NCI-H2171 treated with DMSO at 0.1 percent for 48 hours (cell line): ENCODE results near the gene D2HGDH.
"Not testable (repeated sequence)": the region's sequence is repeated elsewhere in the genome, so short reads cannot be mapped to it uniquely, and the experiment has no call there.

Experiments used
- DNase-seq: peaks from one replicate; lab custom pipeline; 2025; lab: John Stamatoyannopoulos, UW

D2HGDH gene

DNA sequence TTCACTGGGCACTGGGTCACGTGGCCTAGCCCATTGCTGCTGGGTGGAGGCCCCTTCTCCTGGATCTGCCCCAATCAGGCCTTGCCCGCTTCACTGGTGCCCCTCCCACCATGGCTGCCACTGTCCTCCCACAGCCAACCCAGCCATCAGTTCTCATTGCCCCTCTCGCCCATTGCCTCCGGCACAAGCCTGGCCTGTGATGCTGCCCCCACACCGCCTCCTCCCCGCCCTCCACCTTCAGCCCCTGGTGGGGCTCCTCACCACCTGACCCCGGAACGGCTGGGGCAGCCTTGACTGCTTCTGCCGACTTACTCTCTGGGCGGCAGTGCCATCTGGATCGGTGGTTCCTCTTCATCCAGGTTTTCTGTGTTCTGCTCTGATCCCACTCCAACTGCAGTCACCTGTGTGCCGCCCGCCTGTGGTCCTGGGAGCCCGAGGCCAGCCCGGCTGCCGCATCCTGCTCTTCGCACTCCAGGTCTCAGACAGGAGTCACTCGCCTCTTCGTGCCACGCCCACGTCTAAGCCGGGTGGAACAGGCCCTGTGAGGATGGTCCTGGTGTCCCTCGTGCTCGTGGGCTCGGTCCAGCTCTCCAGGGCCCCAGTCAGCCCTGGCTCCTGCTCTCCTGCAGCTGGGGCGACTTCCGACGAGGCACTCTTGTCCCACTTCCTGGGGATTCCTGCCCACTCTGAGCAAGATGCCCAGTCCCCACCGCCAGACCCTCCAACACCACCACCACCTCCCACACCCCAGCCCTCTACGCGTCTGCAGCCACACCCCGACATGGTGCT lies 14.2 kb downstream of the D2HGDH start:
- no peak for DNase-seq

DNA sequence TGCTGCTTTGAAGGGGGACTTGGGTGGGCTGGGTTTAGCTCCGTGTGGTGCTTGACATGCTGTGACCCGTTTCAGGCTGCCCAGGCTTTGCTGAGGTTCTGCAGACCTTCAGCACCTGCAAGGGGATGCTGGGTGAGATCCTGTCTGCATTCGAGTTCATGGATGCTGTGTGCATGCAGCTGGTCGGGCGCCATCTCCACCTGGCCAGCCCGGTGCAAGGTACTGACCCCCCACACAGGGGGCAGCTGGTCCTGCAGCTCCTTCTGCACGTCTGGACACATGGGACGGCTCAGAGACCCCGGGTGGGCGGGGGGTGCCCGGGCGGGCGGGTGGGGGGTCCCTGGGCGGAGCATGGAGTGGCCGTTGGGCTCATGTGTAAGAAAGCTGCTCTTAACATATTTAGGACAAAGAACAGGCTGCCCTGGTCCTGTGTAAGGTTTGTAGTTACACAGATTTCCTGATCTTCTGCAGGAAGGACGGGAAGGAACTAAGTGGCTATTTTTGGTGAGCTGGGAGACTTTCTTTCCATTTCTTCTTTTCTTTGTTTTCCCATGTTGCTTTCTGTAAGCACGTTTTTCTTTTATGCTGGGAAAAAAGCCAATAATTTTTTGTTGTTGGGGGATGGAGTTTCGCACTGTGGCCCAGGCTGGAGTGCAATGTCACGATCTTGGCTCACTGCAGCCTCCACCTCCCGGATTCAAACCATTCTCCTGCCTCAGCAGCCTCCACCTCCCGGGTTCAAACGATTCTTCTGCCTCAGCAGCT lies 15.8 kb downstream of the D2HGDH start:
- no peak for DNase-seq

DNA sequence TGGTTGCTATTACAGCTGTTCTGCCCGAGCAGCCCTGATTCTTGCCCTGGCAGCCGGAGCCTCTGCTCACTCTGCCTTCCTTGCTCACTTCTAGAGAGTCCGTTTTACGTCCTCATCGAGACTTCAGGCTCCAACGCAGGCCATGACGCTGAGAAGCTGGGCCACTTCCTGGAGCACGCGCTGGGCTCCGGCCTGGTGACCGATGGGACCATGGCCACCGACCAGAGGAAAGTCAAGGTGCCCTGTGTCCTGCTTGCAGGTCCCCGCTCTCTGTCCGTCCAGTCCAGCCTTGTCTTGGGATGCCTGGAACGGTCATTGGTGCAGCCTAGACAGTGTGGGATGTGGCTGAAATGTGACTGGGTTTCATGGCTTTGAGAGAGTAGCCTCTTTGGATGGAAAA lies 16.7 kb downstream of the D2HGDH start:
- no peak for DNase-seq

DNA sequence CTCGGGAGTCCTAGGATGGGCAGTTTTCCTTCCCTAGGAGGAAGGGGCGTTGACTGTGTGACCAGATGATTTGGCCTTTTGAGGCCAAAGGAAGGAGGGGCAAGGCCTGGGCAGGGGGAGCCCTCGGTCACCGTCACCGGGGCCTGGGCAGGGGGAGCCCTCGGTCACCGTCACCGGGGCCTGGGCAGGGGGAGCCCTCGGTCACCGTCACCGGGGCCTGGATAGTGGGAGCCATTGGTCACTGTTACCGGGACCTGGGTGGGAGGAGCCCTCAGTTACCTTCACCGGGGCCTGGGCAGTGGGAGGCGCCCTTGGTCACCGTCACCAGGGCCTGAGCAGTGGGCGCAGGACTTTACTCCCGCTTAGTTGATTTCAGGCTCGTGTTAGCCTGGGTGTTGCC lies 17.3 kb downstream of the D2HGDH start:
- no peak for DNase-seq

DNA sequence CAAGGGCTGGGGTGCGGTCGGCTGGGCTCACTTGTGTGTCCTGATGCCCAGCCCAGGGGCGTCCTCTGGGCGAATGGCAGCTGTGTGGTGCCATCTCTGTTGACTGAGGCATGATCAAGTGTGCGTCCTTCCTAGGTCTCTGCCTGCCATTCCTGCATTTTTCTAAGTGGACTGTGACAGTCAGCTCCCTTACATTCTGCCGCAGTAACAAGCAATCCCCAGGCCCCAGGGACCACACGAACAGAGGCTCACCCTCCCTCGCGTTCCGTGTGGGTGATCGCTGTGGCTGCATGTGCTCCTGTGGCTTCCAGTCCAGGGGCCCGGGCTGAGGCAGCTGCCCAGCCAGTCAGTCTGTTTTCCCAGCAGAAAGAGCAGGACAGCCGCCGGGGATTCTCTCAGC lies 17.8 kb downstream of the D2HGDH start:
- no peak for DNase-seq

DNA sequence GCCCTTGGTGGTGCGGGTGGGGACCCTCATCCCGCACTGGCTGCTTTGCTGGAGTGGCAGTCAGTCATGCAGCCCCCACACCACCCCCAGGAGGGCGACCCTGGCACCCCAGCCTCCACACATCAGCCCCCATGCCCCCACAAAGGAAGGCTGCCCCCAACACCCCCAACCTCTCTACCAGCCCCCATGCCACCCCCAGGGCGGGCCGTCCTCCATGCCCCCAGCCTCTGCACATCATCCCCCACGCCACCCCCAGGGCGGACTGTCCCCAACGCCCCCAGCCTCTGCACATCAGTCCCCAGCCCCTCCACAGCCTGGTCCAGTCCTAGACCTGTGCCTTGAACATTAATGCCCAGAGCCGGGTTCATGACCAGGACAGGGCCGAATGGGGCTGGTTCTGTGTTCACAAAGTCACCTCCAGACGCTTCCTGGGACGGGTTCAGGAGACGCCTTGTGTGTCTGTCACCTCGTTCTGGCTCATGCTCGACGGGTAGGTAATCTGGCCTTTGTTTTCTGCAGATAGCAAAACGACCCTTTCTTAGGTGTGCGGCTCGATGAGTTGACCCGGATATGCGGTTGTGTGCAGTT lies 18.4 kb downstream of the D2HGDH start:
- DNase-seq = no peak

DNA sequence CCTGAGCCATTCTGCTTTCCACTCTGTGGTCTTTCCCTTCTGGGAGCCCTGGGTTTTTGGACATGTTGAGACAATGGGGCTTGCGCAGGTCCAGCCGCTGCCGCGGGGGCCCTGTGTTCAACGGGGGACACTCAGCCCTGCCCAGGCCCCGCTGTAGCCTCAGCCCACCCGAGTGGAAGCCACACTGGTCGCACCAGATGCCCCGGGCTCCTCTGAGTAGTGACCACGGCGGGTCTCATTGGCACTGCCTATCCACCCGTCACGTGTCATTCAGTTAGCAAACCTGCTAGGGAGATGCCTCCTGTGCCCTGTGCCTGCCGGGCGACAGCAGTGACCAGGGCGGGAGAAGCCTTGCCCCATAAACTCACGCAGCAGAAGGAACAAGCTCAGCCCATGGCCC lies 19.1 kb downstream of the D2HGDH start:
- no peak for DNase-seq

DNA sequence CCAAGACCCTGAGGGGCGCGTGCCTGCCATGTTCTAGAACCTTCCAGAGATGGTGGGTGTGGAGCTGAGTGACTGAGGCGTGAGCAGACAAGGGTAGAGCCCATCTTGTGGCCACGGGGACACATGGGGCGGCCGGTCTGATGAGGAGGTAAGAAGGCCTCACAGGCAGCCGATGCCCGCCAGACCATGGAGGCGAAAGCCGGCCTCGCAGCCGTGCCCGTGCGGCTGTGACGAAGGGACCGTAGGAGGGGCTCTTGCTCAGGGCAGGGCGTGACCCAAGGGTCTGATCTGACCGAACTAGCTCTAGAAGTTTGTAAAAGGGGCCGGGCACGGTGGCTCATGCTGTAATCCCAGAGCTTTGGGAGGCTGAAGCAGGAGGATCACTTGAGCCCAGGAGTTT lies 19.6 kb downstream of the D2HGDH start:
- DNase-seq = no peak

DNA sequence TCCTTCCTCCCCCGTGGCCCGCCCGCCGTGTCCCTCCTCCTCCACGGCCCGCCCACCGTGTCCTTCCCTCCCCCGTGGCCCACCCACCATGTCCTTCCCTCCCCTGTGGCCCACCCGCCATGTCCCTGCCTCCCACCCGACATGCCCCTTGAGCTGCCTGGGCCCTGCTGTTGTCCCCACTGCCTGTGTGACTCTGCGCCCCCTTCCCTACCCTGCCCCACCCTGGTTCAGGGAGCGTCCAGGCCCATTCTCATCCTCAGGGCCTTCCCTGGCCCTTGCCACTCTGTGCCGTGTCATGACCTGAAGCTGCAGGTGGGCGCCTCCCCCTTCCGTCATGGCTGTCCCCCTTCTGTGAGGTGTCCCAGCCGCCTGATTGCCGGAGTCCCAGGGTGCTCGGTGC lies 20.7 kb downstream of the D2HGDH start:
- no peak for DNase-seq

DNA sequence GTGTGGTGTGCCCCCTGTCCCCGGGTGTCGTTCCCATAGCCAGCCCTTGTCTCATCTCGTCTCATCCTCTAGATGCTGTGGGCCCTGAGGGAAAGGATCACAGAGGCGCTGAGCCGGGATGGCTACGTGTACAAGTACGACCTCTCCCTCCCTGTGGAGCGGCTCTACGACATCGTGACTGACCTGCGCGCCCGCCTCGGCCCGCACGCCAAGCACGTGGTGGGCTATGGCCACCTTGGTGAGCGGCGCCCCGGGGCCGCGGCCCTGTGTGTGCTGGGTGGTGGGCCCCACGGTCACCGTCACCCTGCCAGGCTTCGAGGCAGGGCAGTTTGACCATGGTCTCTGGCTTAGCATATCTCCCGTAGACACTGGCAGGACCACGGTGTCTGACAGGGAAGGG lies 21.3 kb downstream of the D2HGDH start:
- DNase-seq = no peak

DNA sequence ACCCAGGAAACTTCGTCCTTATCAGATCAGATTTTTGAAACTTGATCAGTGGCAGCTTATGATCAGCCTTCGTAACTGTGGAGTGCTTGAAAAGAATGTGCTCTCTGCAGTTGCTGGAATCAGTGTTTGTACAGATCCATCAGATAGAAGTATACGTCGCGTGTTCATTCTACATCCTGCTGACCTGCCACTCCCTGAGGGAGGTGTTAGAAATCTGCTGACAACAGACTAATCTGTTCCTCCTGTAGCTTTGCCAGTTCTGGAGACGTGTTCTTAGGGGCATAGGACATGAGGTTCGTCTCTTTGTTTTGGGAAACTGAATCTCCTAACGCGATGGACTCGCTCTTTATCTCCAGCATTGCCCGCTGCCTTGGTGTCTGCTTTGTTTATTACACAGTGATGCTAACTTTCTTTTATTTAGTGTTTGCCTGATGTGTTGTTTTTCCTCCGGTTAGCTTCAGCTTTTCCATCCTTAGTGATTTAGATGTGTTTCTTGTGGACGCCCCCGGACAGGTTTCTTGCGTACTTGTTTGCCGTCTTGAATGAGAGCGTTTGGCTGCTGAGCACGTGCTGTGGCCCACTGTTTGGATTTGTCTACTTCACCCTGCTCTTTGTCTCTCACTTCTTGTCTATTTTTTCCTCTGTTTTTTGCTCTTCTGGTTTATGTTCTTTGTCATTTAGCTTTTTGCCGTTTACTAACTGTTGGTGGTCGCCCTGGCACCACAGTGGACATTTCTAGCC lies 24.8 kb downstream of the D2HGDH start:
- no peak for DNase-seq

DNA sequence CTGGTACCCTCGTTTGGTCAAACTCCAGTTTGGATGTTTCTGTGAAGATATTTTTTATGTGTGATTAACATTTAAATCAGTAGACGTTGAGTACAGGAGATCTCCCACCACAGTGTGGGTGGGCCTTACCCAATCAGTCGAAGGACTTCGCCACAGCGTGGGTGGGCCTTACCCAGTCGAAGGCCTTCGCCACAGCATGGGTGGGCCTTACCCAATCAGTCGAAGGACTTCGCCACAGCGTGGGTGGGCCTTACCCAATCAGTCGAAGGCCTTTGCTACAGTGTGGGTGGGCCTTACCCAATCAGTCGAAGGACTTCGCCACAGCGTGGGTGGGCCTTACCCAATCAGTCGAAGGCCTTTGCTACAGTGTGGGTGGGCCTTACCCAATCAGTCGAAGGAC lies 25.5 kb downstream of the D2HGDH start:
- not testable (repeated sequence) for DNase-seq

DNA sequence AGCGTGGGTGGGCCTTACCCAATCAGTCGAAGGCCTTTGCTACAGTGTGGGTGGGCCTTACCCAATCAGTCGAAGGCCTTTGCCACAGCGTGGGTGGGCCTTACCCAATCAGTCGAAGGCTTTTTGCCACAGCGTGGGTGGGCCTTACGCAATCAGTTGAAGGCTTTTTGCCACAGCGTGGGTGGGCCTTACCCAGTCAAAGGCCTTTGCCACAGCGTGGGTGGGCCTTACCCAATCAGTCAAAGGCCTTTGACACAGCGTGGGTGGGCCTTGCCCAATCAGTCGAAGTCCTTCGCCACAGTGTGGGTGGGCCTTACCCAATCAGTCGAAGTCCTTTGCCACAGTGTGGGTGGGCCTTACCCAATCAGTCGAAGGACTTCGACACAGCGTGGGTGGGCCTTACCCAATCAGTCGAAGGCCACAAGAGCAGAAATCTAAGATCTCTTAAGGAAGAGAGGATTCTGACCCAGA lies 25.9 kb downstream of the D2HGDH start:
- DNase-seq = no peak

DNA sequence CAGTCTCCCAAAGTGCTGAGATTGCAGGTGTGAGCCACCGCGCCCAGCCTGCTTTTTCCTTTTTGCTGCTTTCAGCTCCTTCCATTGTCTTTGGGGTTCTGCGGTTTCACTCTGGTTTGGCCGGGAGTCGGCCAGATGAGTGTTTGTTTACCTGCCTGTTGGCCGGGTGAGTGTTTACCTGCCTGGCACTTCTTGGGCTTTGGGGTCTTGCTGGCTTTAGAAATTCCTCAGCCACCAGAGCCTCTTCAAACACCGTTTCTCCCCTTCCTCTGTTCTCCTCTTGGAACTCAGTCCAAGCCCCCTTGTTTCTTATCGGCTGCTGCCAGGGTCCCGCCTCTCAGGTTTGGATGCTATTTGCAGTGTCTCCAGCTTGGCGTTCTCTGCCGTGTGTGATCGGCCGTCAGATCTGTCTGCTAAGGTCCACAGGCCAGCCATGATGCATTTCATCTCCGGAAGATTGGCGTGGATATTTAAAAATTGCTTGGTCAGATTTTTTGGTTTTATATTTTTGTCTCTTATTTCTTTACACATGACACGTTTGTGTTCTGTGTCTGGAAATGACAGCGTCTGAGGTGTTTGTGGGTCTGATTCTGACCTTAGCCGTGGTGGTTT lies 28.0 kb downstream of the D2HGDH start:
- no peak for DNase-seq

DNA sequence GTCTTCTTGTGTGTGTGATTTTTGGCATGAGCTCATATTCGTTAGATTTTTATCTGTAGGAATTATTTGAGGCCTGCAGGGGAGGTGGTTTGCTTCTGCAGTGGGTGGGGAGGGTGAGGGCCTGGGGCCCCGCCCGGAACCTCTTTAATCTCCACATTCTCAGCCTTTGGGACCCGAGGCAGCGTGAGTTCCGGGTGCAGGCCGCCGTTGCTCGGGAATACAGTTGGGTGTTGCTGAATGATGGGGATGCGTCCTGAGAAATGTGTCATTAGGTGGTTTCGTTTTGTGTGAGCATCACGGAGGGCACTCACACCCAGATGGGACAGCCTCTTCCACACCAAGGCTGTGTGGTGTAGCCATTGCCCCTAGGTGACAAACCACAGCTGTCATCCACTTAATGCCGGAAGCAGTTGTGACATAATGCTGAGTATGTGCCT lies 28.5 kb downstream of the D2HGDH start:
- DNase-seq = no peak

DNA sequence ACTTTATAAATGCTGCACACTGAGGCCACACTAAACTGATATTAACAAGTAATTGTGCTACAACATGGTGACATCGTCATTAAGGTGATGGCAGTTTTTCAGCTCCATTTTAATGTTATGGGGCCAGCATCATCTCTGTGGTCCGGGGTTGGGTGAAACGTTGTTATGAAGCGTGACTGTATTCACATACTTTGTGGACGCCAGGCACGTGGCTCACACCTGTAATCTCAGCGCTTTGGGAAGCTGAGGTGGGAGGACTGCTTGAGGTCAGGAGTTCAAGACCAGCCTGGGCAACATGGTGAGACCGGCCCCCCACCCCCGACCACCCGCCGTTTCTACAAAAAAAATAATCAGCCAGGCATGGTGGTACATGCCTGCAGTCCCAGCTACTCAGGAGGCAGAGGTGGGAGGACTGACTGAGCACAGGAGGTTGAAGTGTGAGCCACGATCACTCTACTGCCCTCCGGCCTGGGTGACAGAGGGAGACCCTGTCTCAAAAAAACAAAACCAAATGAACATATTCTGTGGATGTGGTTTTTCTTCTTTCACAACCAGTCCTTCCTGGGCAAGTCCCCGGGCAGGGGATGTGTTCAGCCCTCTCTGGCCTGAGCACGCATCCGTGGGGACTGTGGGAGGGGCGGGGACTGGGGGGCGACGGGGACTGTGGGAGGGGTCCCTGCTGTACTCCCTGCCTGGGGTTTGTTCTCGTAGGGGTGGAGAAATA lies 29.3 kb downstream of the D2HGDH start:
- DNase-seq = no peak

DNA sequence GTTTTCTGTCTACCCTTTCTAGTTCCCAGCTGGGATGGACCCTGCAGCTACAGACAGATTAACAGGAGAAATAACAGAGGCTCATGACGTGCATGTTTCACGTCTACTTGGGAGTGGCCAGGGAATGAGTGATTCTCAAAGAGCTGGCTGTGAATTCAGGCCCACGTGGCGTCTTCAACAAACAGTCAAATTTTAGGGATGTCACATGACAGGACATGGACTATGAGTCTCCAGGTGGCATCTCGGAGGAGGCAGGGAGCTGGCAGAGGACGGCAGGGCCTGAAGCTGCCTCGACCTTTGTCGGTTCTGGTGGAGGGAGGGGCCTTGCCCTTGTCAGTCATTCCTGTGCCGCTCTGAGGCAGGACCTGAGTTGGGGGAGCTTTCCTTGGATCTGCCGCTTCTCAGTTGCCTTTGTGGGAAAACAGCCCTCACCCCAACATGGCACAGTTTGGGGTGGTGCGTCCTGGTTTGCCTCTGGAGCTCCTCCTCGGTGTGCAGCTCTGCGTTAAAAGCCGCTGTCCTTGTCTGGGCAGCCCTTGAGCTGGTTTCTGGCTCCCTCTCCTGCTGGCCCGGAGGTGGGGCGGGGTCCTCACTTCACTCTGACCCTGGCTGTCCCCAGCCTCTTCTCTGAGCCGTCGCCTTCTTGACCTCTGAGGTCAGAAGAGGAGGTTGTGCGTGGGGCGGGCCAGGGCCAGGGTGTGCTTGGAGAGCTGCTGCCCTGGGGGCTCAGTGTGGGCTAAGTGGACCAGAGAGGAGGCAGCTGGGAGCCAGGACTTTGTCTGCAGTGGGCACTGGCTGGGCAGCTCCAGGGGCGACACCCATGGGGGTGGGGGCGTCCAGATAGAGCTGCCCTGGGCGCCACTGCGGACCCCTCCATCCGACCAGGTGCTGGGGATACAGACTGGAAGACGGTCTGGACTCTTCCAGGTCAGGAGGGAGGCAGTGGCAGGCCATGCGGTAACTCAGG lies 30.1 kb downstream of the D2HGDH start:
- no peak for DNase-seq

DNA sequence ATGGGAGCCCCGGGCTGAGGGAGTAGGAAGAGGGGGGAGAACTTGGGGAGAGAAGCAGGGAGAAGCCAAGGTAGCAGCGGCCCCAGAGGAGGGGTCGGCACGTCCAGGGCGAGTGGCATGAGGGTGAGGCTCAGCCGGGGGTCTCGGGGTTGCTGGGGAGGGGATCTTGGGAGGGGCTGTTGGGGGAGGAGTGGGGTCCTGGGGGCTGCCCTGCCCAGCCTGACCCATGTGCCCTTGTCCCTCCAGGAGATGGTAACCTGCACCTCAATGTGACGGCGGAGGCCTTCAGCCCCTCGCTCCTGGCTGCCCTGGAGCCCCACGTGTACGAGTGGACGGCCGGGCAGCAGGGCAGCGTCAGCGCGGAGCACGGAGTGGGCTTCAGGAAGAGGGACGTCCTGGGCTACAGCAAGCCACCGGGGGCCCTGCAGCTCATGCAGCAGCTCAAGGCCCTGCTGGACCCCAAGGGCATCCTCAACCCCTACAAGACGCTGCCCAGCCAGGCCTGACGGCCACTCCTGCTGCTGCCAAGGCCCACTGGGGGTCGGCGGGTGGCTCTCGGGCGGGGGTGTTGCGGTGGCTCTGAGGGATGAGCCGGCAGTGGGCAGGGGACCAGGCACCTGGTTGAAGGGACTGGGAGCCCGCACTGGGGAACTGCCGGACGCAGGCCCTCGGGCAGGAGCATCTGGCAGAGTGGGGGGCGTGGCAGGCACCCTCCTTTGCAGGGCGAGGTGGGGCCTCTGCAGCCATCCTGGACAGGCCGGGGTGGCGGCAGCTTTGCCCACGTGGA lies 33.2 kb downstream of the D2HGDH start:
- DNase-seq = no peak

DNA sequence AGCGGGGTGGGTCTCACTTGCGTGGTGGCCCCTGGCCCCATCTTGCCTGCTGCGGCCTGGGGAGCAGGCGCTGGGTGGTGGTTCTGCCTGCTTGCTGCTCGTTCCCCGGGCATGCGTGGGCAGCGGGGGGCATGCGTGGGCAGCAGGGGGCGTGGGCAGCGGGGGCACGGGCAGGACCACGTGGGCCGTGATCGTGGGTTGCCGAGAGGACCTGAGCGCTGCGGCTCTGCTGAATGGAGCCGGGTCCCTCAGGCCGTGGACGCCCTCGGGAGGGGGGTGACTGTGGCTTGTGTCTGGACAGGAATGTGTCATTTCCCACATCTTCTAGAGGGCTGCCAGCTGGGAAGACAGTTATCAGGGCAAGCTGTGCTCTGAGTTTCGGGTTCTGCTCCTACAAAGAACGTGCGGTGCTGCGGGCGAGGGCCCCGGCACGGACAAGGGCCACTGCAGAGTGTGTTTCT lies 33.9 kb downstream of the D2HGDH start:
- no peak for DNase-seq
